SK-N-MC (cell line): ENCODE measurements around the gene PIP4K2C.

Experiments used
- EZH2 ChIP-seq: fragments of 200-600 bp; sonication (generic); IDR thresholded peaks from one replicate; pipeline ENCODE4 v1.6.1; 2017; ENCODE audit warnings: antibody characterized with exemption
- FOXP2 ChIP-seq: optimal IDR thresholded peaks from 2 replicates; pipeline ENCODE3; 2011; ENCODE audit warnings: mild to moderate bottlenecking, moderate library complexity; ENCODE audit not compliant: insufficient read depth; ENCODE audit errors: extremely low read length, control extremely low read depth
- POLR2AphosphoS5 ChIP-seq: IDR thresholded peaks from 2 replicates; pipeline ENCODE4 v1.6.1; 2012; ENCODE audit warnings: mild to moderate bottlenecking, low read depth, low read length, borderline replicate concordance

DNA sequence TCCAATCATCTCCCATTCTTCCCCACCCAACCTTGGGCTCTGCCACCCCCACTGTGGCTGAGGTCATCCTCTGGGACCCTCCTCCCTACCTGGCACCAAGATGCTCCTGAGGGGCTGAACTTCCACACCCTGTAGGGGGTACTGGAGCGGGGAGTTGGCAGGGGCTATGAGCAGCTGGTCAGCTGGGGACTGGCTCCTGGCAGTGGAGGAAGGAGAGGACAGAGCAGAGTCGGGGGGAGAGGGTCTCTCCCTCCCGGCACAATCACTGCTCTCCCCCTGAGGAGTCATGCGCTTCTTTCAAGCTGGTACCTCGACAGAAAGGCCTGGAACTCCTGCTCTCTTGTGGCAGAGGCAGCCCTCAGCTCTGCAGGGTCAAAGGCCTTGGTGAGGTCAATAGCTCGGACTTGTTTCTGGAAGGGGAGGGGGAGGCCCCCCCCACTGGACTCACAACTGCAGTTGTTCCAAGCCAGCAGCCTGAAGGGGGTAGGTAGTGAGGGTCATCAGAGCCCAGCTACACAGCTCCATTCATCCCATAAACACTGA, 40.0 kb downstream of the PIP4K2C start:
- no peak for TF ChIP-seq EZH2
- no peak for TF ChIP-seq POLR2AphosphoS5
- TF ChIP-seq FOXP2: no peak
